ENCODE data around the gene MACROD2.

The MACROD2 gene

GRCh38 chr20:15047042-15047441 is 1051.7 kb downstream of the MACROD2 start:
- no peak for DNase-seq (ENCODE audit: low read depth in 3 of 3)

GRCh38 chr20:15047601-15048000 is 1052.3 kb downstream of the MACROD2 start:
- DNase-seq (ENCODE audit: low read depth in 3 of 3): no peak

- DNase-seq (ENCODE audit: low read depth in 3 of 3): no peak
Observed at GRCh38 chr20:15056246-15056645, 1060.9 kb downstream of the MACROD2 start.

- no peak for DNase-seq (ENCODE audit: low read depth in 3 of 3)
Observed at GRCh38 chr20:15058841-15059240, 1063.5 kb downstream of the MACROD2 start.

GRCh38 chr20:15059438-15059837 is 1064.1 kb downstream of the MACROD2 start:
- no peak for DNase-seq (ENCODE audit: low read depth in 3 of 3)

GRCh38 chr20:15060265-15061060 is 1065.1 kb downstream of the MACROD2 start:
- DNase-seq (ENCODE audit: low read depth in 3 of 3): no peak

- no peak for DNase-seq (ENCODE audit: low read depth in 3 of 3)
Observed at GRCh38 chr20:15061061-15061430, 1065.7 kb downstream of the MACROD2 start.

- DNase-seq (ENCODE audit: low read depth in 3 of 3): no peak
Observed at GRCh38 chr20:15061955-15062354, 1066.6 kb downstream of the MACROD2 start.

GRCh38 chr20:15063081-15063480 is 1067.8 kb downstream of the MACROD2 start:
- no peak for DNase-seq (ENCODE audit: low read depth in 3 of 3)

GRCh38 chr20:15064741-15065140 is 1069.4 kb downstream of the MACROD2 start:
- no peak for DNase-seq (ENCODE audit: low read depth in 3 of 3)

GRCh38 chr20:15065794-15066193 is 1070.5 kb downstream of the MACROD2 start:
- no peak for DNase-seq (ENCODE audit: low read depth in 3 of 3)

- no peak for DNase-seq (ENCODE audit: low read depth in 3 of 3)
Observed at GRCh38 chr20:15068486-15068885, 1073.2 kb downstream of the MACROD2 start.

GRCh38 chr20:15069355-15069754 is 1074.0 kb downstream of the MACROD2 start:
- DNase-seq (ENCODE audit: low read depth in 3 of 3): no peak

- no peak for DNase-seq (ENCODE audit: low read depth in 3 of 3)
Observed at GRCh38 chr20:15071085-15071808, 1075.9 kb downstream of the MACROD2 start.

GRCh38 chr20:15072316-15072715 is 1077.0 kb downstream of the MACROD2 start:
- no peak for DNase-seq (ENCODE audit: low read depth in 3 of 3)

- no peak for DNase-seq (ENCODE audit: low read depth in 3 of 3)
Observed at GRCh38 chr20:15075586-15075985, 1080.3 kb downstream of the MACROD2 start.

GRCh38 chr20:15076785-15077184 is 1081.5 kb downstream of the MACROD2 start:
- DNase-seq (ENCODE audit: low read depth in 3 of 3): no peak

- DNase-seq (ENCODE audit: low read depth in 3 of 3): no peak
Observed at GRCh38 chr20:15077733-15078250, 1082.5 kb downstream of the MACROD2 start.

GRCh38 chr20:15079594-15080340 is 1084.5 kb downstream of the MACROD2 start:
- no peak for DNase-seq (ENCODE audit: low read depth in 3 of 3)

GRCh38 chr20:15081261-15081660 is 1085.9 kb downstream of the MACROD2 start:
- DNase-seq (ENCODE audit: low read depth in 3 of 3): no peak

- DNase-seq (ENCODE audit: low read depth in 3 of 3): no peak
Observed at GRCh38 chr20:15091421-15092037, 1096.2 kb downstream of the MACROD2 start.

GRCh38 chr20:15098351-15098750 is 1103.0 kb downstream of the MACROD2 start:
- no peak for DNase-seq (ENCODE audit: low read depth in 3 of 3)

All from stimulated activated CD4-positive, alpha-beta T cell treated with anti-CD3 and anti-CD28 coated beads, TNF-alpha, amount 100 ng/mL, for 48 hours (primary cell).